Transverse colon (tissue), 3 donors: ENCODE data around the gene INHBC.

Source experiments
- CTCF ChIP-seq, 5 experiments: fragments of 200-600 bp in 3 of 5; fragments of 450-650 bp in 2 of 5; sonication (generic) in 3 of 5; IDR thresholded peaks; 1 replicate in 2 of 5; 2 replicates in 3 of 5; pipeline ENCODE4 v1.5.1; 2016 to 2017; ENCODE audit warnings: antibody characterized with exemption in 5 of 5, inconsistent platforms in 3 of 5, mild to moderate bottlenecking in 2 of 5, moderate library complexity in 1 of 5
- EP300 ChIP-seq: sonication (generic); formaldehyde crosslinking; IDR thresholded peaks from one replicate; pipeline ENCODE4 v1.6.1; 2017; ENCODE audit warnings: antibody characterized with exemption, low read depth
- POLR2A ChIP-seq: fragments of 450-650 bp; IDR thresholded peaks from one replicate; pipeline ENCODE4 v1.6.1; 2016; ENCODE audit warnings: antibody characterized with exemption, mild to moderate bottlenecking, moderate library complexity

GRCh38 chr12:57441846-57442427 lies 7.4 kb downstream of the INHBC start:
- no peak for TF ChIP-seq POLR2A
- TF ChIP-seq EP300, result no peak
- TF ChIP-seq CTCF (IDR thresholded peaks at IDR 0.05), result no peak
